NCI-H2029 treated with DMSO at 0.1 percent for 48 hours (cell line): ENCODE measurements around the gene ADCYAP1R1.

Source experiments
- DNase-seq: peaks from one replicate; lab custom pipeline; 2025; lab: John Stamatoyannopoulos, UW

ADCYAP1R1 gene

GRCh38 chr7:31087351-31087750 is 35.2 kb downstream of the ADCYAP1R1 start:
- DNase-seq = no peak

GRCh38 chr7:31091924-31092434 is 39.9 kb downstream of the ADCYAP1R1 start:
- DNase-seq = no peak

GRCh38 chr7:31092606-31093005 is 40.5 kb downstream of the ADCYAP1R1 start:
- DNase-seq = no peak

- no peak for DNase-seq
Measured at GRCh38 chr7:31093282-31093681, 41.2 kb downstream of the ADCYAP1R1 start.

- DNase-seq = no peak
Measured at GRCh38 chr7:31094271-31094670, 42.2 kb downstream of the ADCYAP1R1 start.

GRCh38 chr7:31095286-31096197 is 43.4 kb downstream of the ADCYAP1R1 start:
- no peak for DNase-seq

GRCh38 chr7:31096198-31096876 is 44.2 kb downstream of the ADCYAP1R1 start:
- no peak for DNase-seq

- DNase-seq = no peak
Measured at GRCh38 chr7:31096877-31097258, 44.8 kb downstream of the ADCYAP1R1 start.

- no peak for DNase-seq
Measured at GRCh38 chr7:31098642-31099360, 46.7 kb downstream of the ADCYAP1R1 start.

GRCh38 chr7:31099451-31100444 is 47.6 kb downstream of the ADCYAP1R1 start:
- no peak for DNase-seq

- no peak for DNase-seq
Measured at GRCh38 chr7:31100445-31100844, 48.3 kb downstream of the ADCYAP1R1 start.

- no peak for DNase-seq
Measured at GRCh38 chr7:31100871-31101270, 48.8 kb downstream of the ADCYAP1R1 start.

GRCh38 chr7:31101544-31101943 is 49.4 kb downstream of the ADCYAP1R1 start:
- no peak for DNase-seq

GRCh38 chr7:31102151-31102972 is 50.3 kb downstream of the ADCYAP1R1 start:
- no peak for DNase-seq

GRCh38 chr7:31102973-31103850 is 51.1 kb downstream of the ADCYAP1R1 start:
- DNase-seq = no peak

GRCh38 chr7:31104361-31105255 is 52.5 kb downstream of the ADCYAP1R1 start:
- no peak for DNase-seq

- DNase-seq = no peak
Measured at GRCh38 chr7:31105256-31105950, 53.3 kb downstream of the ADCYAP1R1 start.
